Keratinocyte (primary cell): Measurements from ENCODE around the gene OARD1.

Experiments
- CTCF ChIP-seq, 3 experiments: IDR thresholded peaks in 1 of 3; conservative IDR thresholded peaks in 1 of 3; optimal IDR thresholded peaks in 1 of 3; 2 replicates in 2 of 3; 3 replicates in 1 of 3; pipeline versions ENCODE3 to v1.5.1; 2011; ENCODE audit warnings: low read length in 3 of 3, mild to moderate bottlenecking in 3 of 3, moderate library complexity in 2 of 3, control low read depth in 1 of 3, inconsistent platforms in 1 of 3; ENCODE audit not compliant: insufficient read depth in 2 of 3; ENCODE audit errors: extremely low read depth in 1 of 3
- EZH2 ChIP-seq: IDR thresholded peaks from one replicate; pipeline ENCODE4 v1.6.1; 2012; ENCODE audit warnings: inconsistent platforms, mild to moderate bottlenecking, low read length, moderate library complexity

GRCh38 chr6:41023114-41023513, 49.0 kb downstream of the OARD1 start:
- TF ChIP-seq CTCF (optimal IDR thresholded peaks at IDR 0.05 in 1 of 3, IDR thresholded peaks at IDR 0.05 in 1 of 3, conservative IDR thresholded peaks at IDR 0.05 in 1 of 3; ENCODE audit: extremely low read depth in 1 of 3, insufficient read depth in 2 of 3, low read length in 3 of 3) (no peak), EZH2 (no peak)
